GM21367 (cell line): Measurements from ENCODE around the gene OBSL1.

Experiments
- ATAC-seq: cut with Tn5 transposase; IDR thresholded peaks from one replicate; pipeline ENCODE4 v1.9.1; 2021; ENCODE audit not compliant: unreplicated experiment

OBSL1 gene

GRCh38 chr2:219552382-219553167 is 18.8 kb downstream of the OBSL1 start:
- ATAC-seq, result peak; percentile 92

DNA sequence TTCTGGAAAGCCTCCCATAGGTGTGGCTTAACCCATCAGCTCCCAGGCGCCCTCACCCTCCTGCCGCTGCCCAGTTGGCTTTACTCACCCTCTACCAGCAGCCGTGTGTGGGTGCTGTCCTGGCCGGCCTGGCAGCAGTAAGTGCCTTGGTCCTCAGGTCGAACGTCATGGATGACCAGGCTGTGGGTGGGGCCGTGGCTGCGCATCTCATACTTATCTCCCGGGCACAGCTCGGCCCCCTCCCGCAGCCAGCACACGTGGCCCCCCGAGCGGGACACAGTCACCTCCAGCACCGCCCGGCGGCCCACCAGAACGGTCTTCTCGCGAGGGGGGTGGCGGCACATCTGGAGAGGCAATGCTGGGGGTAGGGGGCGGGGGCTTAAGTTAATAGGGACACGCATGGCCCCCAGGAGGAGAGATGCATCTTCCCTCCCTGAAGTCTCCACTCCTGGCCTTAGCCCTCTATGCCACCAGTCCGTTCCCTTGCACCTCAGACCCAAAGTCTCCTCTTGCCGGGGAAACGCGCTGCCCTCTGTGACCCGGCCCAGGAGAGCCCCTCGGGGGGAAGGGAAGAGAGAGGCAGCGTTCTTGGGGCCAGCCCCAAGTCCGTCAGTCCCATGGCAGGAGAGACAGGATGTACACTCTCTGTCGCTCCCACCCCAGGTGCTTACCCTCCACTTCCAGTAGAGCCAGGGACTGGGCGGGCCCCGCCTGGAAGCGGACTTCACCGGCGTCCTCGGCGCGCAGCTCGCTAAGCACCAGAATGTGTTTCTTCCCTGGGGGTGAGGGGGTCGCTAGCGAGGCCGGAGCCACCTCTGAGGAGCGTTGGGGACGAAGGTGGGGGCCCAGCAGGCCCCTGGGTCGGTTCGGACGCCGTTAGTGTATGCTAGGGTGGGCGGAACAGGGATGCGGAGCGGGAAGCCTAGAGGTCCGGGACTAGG is 19.6 kb downstream of the OBSL1 start:
- ATAC-seq, result peak; percentile 8

DNA sequence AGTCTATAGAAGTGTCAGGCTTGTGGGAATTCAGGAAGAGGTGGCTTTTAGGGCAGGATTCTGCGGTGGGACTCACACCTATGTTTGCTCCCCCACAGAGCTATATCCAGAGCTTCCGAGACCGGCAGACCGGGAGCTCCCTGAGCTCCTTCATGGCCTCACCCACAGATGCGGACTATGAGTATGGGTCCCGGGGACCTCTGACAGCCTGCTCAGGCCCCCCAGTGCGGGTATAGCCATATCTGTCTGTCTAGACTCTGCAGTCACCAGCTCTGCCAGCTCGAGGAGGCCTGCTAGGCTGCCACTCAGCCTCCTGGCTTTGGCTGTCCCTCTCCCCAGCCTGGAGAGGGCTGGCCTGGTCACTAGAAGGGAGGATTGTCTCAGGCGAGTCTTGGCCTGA is 21.7 kb downstream of the OBSL1 start:
- ATAC-seq, result no peak

DNA sequence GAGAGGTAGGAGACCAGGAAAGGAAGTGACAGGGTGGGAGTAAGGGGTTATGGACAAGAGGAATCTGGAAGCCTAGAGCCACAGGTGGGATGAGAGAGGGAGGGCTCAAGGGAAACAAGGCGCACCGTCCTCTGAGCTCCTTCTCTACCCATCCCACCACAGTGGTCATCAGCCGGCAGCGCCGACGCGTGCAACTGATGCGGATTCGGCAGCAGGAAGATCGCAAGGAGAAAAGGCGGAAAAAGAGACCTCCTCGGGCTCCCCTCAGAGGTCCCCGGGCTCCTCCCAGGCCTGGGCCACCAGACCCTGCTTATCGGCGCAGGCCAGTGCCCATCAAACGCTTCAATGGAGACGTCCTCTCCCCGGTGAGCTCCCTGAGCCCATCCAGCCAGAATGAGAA is 22.3 kb downstream of the OBSL1 start:
- ATAC-seq, result no peak

DNA sequence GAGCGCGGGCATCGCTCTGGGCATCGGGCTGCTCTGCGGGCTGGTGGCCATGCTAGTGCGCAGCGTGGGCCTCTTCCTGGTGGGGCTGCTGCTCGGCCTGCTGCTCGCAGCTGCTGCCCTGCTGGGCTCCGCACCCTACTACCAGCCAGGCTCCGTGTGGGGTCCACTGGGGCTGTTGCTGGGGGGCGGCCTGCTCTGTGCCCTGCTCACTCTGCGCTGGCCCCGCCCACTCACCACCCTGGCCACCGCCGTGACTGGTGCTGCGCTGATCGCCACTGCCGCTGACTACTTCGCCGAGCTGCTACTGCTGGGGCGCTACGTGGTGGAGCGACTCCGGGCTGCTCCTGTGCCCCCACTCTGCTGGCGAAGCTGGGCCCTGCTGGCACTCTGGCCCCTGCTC is 23.7 kb downstream of the OBSL1 start:
- no peak for ATAC-seq

DNA sequence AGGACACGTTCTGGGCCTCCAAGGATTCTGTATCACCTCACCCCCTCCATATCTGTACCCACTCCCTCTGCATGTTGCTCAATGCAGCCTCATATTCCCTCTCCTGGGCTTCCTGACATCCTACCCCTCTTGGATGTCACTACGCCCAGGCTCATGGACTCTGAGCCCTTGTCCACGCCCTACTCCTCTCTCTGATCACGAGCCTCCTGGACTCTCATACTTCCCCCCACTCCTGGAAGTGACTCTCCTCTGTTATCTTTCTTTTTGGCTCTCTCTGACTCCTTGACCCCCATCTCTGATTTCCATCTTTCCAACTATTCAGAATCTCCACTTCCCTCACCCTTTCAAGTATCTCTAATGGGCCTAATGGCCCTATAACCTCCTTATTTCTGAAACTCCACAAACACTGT is 25.4 kb downstream of the OBSL1 start:
- no peak for ATAC-seq

GRCh38 chr2:219545295-219545942 is 25.9 kb downstream of the OBSL1 start:
- no peak for ATAC-seq

- no peak for ATAC-seq
These were observed 26.8 kb downstream of the OBSL1 start for GRCh38 chr2:219544567-219544966.

GRCh38 chr2:219543596-219544358 is 27.6 kb downstream of the OBSL1 start, which contains the start of the genes CHPF and TMEM198:
CHPF (minus strand) TSS chr2:219543809; CDS start chr2:219543538, 271 bp downstream.
TMEM198 (plus strand) TSS chr2:219544028; CDS start chr2:219544728, 700 bp downstream.
- peak; percentile 68 for ATAC-seq

DNA sequence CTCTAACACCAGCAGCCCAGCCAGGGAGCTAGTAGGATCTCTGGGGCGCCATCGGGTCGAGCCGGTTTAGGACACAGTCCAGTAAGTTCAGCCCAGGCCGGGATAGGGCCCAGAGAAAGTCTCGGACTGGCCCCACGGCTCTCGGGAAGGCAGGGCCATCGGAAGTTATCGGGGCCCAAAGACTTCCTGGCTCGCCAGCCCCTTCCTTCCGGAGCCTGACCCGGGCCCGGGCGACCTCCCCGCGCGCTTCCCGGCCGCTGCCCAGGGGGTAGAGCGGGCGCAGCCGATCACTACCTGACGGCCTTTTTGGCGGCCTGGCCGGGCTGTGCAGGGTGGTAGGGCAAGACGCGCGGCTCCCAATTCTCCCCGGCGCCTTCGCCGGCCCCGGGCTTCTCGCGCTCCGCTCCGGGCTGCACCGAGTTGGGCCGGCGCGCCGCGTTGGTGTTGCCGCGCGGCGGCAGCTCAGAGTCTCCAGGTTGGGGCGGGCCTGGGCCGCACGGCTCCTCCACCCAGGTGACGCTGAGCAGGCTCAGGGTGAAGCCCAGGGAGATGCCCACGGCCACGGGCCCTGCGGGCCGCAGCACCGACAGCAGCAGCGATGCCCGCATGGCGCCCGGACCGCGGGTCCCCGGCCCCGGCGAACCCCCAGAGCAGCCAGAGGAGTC is 28.3 kb downstream of the OBSL1 start:
- ATAC-seq, result peak; percentile 34

DNA sequence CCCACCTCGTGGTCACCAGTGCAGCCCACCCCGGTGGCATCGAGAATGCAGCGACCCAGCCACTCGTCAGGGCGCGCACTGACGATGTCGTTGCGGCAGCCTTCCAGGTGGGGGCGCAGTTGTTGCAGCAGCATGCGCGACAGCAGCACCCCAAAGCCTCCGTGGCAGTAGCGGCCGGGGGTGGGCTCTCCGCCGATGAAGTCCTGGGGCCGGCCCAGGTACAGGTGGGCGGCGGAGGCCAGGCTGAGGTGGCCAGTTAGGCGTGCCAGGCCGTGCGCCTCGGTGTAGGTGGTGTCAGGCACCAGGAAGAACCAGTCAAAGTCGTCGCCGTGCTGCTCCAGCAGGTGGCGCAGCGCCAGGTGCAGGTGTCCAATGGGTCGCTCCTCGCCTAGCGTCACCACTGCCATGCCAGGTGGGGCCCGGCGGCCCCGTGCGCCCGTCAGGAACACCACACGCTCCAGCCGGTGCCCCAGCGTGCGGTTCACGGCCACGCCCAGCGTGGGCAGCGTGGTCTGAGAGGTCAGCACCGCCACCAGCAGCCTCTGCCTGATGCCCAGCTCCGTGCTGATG is 29.6 kb downstream of the OBSL1 start:
- ATAC-seq, result peak; percentile 48

DNA sequence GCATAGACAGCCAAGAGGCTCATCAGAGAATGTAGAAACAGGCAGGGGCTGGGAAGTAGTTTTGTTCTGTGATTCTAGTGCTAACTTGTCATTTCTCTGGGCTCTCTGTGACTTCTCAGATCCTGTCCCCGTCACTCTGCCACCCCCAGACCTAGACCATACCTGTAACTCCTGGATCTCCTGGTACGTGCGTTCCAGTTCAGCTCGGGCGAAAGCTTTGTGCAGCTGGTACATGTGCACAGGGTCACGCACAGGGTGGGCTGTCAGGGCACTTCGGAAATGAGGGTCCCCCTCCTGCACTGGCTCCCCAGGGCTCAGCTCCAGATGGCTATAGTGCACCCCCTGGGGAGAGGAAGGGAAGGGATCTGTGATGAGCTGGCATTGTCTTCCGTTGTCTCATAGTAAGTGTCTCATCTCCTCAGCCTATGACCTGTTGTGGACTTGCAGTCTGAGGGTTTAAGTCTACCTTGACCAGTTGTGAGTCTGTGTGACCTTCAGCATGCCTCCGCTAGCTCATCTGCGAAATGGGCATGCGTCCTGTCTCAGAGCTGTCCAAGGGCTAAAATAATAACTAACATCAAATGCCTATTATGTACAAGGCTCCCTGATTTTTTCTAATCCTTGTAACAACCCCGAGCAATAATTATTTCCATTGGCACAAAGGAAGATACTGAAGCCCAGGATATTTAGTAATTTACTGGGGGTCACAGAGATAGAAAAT is 30.4 kb downstream of the OBSL1 start:
- ATAC-seq, result no peak

DNA sequence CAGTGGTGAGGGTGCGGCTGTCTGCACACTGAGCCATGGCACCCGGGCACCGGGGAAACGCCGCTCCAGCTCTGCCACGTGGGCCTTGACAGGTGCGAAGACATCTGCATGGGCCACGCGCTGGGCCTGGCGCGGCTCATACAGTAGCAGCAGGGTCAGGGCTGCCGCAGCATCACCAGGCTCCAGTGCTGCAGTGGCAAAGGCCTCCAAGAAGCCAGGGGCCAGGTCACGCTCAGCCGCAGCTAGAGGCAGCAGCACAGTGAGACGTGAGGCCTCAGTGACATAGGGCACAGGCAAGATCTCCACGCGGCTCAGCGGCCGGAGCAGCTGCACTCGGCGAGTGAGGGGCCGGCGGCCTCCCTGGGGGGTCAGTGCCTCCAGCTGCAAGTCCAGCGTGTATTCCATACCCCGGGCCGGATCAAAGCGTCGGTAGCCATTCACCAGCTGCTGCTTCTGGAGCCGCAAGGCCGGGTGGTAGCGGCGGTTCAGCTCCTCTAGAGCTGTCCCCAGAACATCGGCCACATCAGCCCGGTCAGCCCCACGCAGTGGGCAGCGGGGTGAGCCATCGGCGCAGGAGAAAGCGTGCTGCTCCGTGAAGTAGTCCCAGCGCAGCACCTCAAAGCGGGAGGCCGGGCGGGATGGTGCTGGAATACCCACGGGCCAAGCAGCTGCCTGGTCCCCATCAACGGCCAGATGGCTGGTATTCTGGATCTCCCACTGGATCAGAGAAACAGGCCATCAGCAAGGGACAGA is 31.2 kb downstream of the OBSL1 start:
- ATAC-seq, result no peak

GRCh38 chr2:219538956-219539788 is 32.2 kb downstream of the OBSL1 start:
- no peak for ATAC-seq

DNA sequence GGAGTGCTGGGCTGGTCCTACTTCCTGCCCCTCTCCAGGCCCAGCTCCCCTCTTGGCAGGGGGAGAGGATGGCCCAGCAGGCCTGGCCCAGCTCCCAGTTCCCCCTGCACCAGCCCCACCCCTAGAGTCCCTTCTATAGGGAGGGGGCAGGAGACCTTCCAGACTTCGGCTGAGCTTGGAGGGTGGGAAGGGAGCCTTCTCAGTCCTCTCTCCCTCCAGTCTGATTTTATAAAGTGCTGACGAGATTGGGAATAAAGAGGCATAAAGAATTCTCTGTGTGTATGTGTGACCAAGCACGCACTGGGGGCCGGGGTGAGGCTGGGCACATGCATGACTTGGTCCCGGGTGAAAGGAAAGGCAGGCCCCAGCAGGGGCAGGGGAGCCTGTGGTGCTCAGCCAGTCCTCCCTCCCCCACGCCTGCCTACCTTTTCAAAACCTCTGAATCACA is 32.8 kb downstream of the OBSL1 start:
- no peak for ATAC-seq

- no peak for ATAC-seq
These were observed 33.5 kb downstream of the OBSL1 start for GRCh38 chr2:219537657-219538488.
